ENCODE measurements around the gene SWI5.

DNA sequence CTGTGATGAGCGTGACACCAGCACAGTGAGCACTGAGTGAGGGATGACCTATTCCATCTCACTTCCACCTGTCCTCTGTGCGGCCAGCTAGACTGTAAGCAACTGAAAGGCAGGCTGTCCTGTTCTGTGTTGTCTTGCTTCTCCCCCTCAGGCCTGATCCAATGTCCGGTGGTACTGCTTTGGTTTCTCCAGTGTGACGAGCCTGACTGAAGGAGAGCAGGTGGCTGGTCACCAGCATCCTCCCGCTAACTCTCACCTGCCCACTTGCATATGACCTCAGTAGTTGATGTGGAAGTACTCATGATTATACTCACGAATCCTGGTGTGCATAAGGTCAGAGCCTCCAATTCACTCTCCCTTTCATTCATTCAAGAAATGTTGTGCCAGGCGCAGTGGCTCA is 61.9 kb downstream of the SWI5 start:
- TF ChIP-seq, protein P1, sequence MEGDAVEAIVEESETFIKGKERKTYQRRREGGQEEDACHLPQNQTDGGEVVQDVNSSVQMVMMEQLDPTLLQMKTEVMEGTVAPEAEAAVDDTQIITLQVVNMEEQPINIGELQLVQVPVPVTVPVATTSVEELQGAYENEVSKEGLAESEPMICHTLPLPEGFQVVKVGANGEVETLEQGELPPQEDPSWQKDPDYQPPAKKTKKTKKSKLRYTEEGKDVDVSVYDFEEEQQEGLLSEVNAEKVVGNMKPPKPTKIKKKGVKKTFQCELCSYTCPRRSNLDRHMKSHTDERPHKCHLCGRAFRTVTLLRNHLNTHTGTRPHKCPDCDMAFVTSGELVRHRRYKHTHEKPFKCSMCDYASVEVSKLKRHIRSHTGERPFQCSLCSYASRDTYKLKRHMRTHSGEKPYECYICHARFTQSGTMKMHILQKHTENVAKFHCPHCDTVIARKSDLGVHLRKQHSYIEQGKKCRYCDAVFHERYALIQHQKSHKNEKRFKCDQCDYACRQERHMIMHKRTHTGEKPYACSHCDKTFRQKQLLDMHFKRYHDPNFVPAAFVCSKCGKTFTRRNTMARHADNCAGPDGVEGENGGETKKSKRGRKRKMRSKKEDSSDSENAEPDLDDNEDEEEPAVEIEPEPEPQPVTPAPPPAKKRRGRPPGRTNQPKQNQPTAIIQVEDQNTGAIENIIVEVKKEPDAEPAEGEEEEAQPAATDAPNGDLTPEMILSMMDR (IDR thresholded peaks at IDR 0.05), result no peak
- TF ChIP-seq POLR2AphosphoS5 (IDR thresholded peaks at IDR 0.05) (no peak), POLR2A (IDR thresholded peaks at IDR 0.05) (no peak)

Data from prostate gland (tissue), 2 donors.